CD4-positive, alpha-beta memory T cell (primary cell): ENCODE data around the gene NR2C2. TPM values are rescaled to one million over a fixed set of nuclear protein-coding genes. Genes with fewer than 3 reads are reported as not detected.
"Not testable (repeated sequence)": the region's sequence is repeated elsewhere in the genome, so short reads cannot be mapped to it uniquely, and the experiment has no call there.

Source experiments
- CTCF ChIA-PET: fragments of 350-600 bp; sonication (Branson Sonifier 250); formaldehyde crosslinking; loops from one replicate; lab custom pipeline; 2021; ENCODE audit warnings: inconsistent platforms; ENCODE audit not compliant: partially characterized antibody; lab: Charles Lee
- POLR2A ChIA-PET: fragments of 350-600 bp; sonication (Branson Sonifier 250); formaldehyde crosslinking; loops from one replicate; lab custom pipeline; 2021; ENCODE audit not compliant: partially characterized antibody; lab: Charles Lee
- DNase-seq, 5 donors: peaks; one replicate each; pipeline versions ENCODE4 v3.0.0 to v3.0.0-alpha.2; 2020 to 2022; ENCODE audit warnings: mixed read lengths in 1 of 5
- H3K27ac ChIP-seq: one replicate; pipeline ENCODE4 v1.7.0; 2013; ENCODE audit warnings: low read depth, low read length
- H3K27me3 ChIP-seq: 2 replicates; pipeline ENCODE4 v1.7.0; 2013; ENCODE audit warnings: mild to moderate bottlenecking, low read length, moderate library complexity; ENCODE audit not compliant: insufficient read depth
- H3K36me3 ChIP-seq: 2 replicates; pipeline ENCODE4 v1.7.0; 2013; ENCODE audit warnings: mild to moderate bottlenecking, low read length, moderate library complexity; ENCODE audit not compliant: insufficient read depth
- H3K4me1 ChIP-seq: 2 replicates; pipeline ENCODE4 v1.7.0; 2013; ENCODE audit warnings: mild to moderate bottlenecking, low read length, moderate library complexity; ENCODE audit not compliant: insufficient read depth
- H3K4me3 ChIP-seq, 2 donors: one replicate each; pipeline ENCODE4 v1.7.0; 2013; ENCODE audit warnings: low read length in 2 of 2, mild to moderate bottlenecking in 1 of 2
- H3K9me3 ChIP-seq, 2 donors: one replicate each; pipeline ENCODE4 v1.7.0; 2013; ENCODE audit warnings: low read length in 2 of 2, control low read depth in 1 of 2; ENCODE audit not compliant: control insufficient read depth in 1 of 2
- H3K27ac Mint-ChIP-seq, 7 donors: one replicate each; pipeline ENCODE4 v1.8.0; 2020 to 2021; ENCODE audit warnings: mixed read lengths in 7 of 7, mild to moderate bottlenecking in 6 of 7, inconsistent platforms in 3 of 7, moderate library complexity in 3 of 7
- H3K27me3 Mint-ChIP-seq, 2 donors: one replicate each; pipeline ENCODE4 v1.8.0; 2020 to 2021; ENCODE audit warnings: mixed read lengths in 2 of 2
- H3K36me3 Mint-ChIP-seq, 2 donors: one replicate each; pipeline ENCODE4 v1.8.0; 2020 to 2021; ENCODE audit warnings: mixed read lengths in 2 of 2, inconsistent platforms in 1 of 2, mild to moderate bottlenecking in 1 of 2
- H3K4me1 Mint-ChIP-seq, 4 donors: one replicate each; pipeline ENCODE4 v1.8.0; 2020 to 2021; ENCODE audit warnings: mixed read lengths in 4 of 4, mild to moderate bottlenecking in 1 of 4
- H3K4me3 Mint-ChIP-seq, 8 donors: one replicate each; pipeline ENCODE4 v1.8.0; 2020 to 2021; ENCODE audit warnings: mixed read lengths in 8 of 8, mild to moderate bottlenecking in 7 of 8, moderate library complexity in 6 of 8, inconsistent platforms in 3 of 8
- H3K9me3 Mint-ChIP-seq, 8 donors: one replicate each; pipeline ENCODE4 v1.8.0; 2020 to 2021; ENCODE audit warnings: mixed read lengths in 8 of 8, mild to moderate bottlenecking in 5 of 8, inconsistent platforms in 3 of 8, moderate library complexity in 1 of 8
- intact Hi-C: fragments of 100-400 bp; cut with micrococcal nuclease; formaldehyde crosslinking; loops from one replicate; pipeline ENCODE4 v1.15.1; 2023
- polyA plus RNA-seq, 2 donors: library from polyadenylated mRNA; unstranded; fragments of 300-500 nt; fragmentation: Illumina TruSeq; gene quantifications; one replicate each; pipeline ENCODE4 v1.2.3, GENCODE V29; 2021
- total RNA-seq, 2 experiments: library from RNA; stranded (reverse); gene quantifications; one replicate each; pipeline ENCODE4 v1.2.3, GENCODE V29; 2021

NR2C2 gene
- 100 to 1,000 TPM in 1 of 2 experiments, 10 to 100 TPM in 1; 94.3 to 103 TPM for total RNA-seq
- polyA plus RNA-seq, result 10 to 100 TPM in 1 of 2 donors, 1 to 10 TPM in 1; 5.5 to 15.5 TPM

- CTCF ChIA-PET, result interaction anchor here (0.8 to 1.6 kb wide), 5 partner anchors 19 to 1051 kb away, joined by 3 to 4 read pairs (median 3); partner anchors contain the start of gene RBSN
- POLR2A ChIA-PET, result interaction anchor here (1.0 to 1.9 kb wide), 9 partner anchors 9 to 822 kb away, joined by 3 to 20 read pairs (median 6); partner anchors contain the start of genes CAPN7, CCDC174, CHCHD4 and LSM3
- Mint-ChIP-seq H3K4me3 (peak within 1 kb of the TSS; percentile 98 to 100 (median 100)), H3K27ac (peak within 1 kb of the TSS; percentile 99 to 100 (median 100)), H3K4me1 (peaks cover 23 to 66% (median 45%) of the 10 kb centered on the region in 4 donors), H3K9me3 (peaks cover 0 to 3% (median 0%) of the 10 kb centered on the region in 8 donors), H3K36me3 (peaks cover 17 to 42% of the 10 kb centered on the region in 2 donors), H3K27me3 (no peaks in the 10 kb centered on the region)
- DNase-seq, result peak; percentile 88 to 90 (median 90)
- Histone ChIP-seq H3K36me3 (peaks cover 28% of the 10 kb centered on the region), H3K27ac (peak within 1 kb of the TSS; percentile 97), H3K4me1 (peaks cover 44% of the 10 kb centered on the region), H3K27me3 (no peaks in the 10 kb centered on the region), H3K4me3 (peak within 1 kb of the TSS; percentile 63 to 83), H3K9me3 (no peaks in the 10 kb centered on the region)
- intact Hi-C loops, result loop anchor here (1.0 to 10.0 kb wide), 6 partner anchors 296 to 1465 kb away; partner anchors contain the start of genes BTD, CCDC174, HACL1 and HDAC11
Measured at GRCh38 chr3:14947100-14947885, at the start of gene NR2C2. NR2C2 (plus strand) TSS chr3:14947583; CDS start chr3:15003915, 56,332 bp downstream.

DNA sequence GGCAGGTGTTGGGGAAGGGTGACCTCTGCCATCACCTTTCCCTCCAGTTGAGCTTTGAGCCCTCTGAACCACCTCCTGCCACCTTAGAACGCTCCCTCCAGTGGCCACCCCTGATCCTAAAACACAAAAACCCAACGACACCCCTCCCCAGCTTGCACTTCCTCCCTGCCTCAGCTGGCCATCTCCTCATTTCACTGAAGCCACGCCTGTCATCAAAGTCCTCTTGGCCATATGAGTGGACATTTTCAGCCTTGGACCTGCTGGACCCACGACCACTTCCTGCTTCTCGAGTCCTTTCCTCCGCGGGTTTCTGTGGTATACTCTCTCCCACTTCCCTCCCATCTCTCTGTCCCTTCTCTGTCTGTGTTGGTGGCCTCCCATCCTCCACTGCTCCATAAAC, 48.5 kb upstream of the NR2C2 start:
- Histone ChIP-seq H3K27ac (no peak overlapping the region), H3K9me3 (no peaks in the 10 kb centered on the region), H3K4me1 (no peaks in the 10 kb centered on the region), H3K36me3 (no peaks in the 10 kb centered on the region), H3K27me3 (no peaks in the 10 kb centered on the region), H3K4me3 (no peak overlapping the region)
- ChIA-PET POLR2A (interaction anchor here (1.2 to 4.1 kb wide), 2 partner anchors 14 to 17 kb away, joined by 3 to 18 read pairs; no protein-coding TSS in a partner anchor), CTCF (no interaction called here)
- Mint-ChIP-seq H3K9me3 (peaks cover 0 to 3% (median 0%) of the 10 kb centered on the region in 8 donors), H3K36me3 (no peaks in the 10 kb centered on the region), H3K4me3 (no peak overlapping the region), H3K27me3 (peaks cover 10 to 15% of the 10 kb centered on the region in 2 donors), H3K27ac (no peak overlapping the region), H3K4me1 (peaks cover 0 to 3% (median 0%) of the 10 kb centered on the region in 4 donors)
- DNase-seq, result no peak
- intact Hi-C loops, result no loop called here

DNA sequence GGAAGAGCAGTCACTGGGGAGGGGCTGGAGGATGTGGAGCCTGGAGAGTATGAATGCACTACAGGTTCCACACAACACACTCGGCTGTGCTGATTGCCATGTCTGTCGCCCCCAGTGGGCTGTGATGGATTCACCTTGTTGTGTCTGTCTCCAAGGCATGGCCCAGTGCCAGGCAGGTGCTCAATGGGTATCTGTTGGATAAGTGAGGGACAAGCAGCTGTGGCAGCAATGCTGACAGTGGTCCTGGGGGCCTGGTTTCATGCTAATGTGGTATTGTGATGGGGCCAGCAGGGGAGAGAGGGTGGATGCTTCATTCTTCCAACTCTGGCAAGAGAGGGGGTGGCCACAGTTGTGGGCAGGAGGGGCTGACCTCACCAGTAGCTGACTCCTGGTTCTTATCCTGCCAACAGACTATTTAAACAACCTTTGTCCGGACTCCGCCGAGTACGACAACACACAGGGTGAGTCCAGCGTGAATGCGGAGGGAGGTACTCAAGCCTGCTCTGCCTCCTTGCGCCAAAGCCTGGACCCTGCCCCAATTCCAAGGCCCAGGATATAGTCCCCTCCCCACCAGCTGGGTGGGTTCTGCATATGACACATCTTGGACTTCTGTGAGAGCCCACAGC, 47.3 kb upstream of the NR2C2 start:
- Histone ChIP-seq H3K9me3 (no peaks in the 10 kb centered on the region), H3K36me3 (no peaks in the 10 kb centered on the region), H3K27ac (no peak overlapping the region), H3K27me3 (no peaks in the 10 kb centered on the region), H3K4me1 (no peaks in the 10 kb centered on the region), H3K4me3 (no peak overlapping the region)
- CTCF ChIA-PET, result interaction anchor here (1.1 kb wide), 1 partner anchor 20 kb away, joined by 3 read pairs; no protein-coding TSS in a partner anchor
- no peak overlapping the region for H3K4me3 Mint-ChIP-seq
- peaks cover under 1 to 2% of the 10 kb centered on the region in 2 donors for H3K36me3 Mint-ChIP-seq
- H3K27ac Mint-ChIP-seq, result no peak overlapping the region
- no peak for DNase-seq
- peaks cover 0 to 3% (median 0%) of the 10 kb centered on the region in 4 donors for H3K4me1 Mint-ChIP-seq
- intact Hi-C loops, result no loop called here
- H3K9me3 Mint-ChIP-seq, result peaks cover 0 to 8% (median 3%) of the 10 kb centered on the region in 8 donors
- POLR2A ChIA-PET, result interaction anchor here (1.2 to 1.3 kb wide), 2 partner anchors 21 to 43 kb away, joined by 3 read pairs; no protein-coding TSS in a partner anchor
- peaks cover 8 to 16% of the 10 kb centered on the region in 2 donors for H3K27me3 Mint-ChIP-seq

DNA sequence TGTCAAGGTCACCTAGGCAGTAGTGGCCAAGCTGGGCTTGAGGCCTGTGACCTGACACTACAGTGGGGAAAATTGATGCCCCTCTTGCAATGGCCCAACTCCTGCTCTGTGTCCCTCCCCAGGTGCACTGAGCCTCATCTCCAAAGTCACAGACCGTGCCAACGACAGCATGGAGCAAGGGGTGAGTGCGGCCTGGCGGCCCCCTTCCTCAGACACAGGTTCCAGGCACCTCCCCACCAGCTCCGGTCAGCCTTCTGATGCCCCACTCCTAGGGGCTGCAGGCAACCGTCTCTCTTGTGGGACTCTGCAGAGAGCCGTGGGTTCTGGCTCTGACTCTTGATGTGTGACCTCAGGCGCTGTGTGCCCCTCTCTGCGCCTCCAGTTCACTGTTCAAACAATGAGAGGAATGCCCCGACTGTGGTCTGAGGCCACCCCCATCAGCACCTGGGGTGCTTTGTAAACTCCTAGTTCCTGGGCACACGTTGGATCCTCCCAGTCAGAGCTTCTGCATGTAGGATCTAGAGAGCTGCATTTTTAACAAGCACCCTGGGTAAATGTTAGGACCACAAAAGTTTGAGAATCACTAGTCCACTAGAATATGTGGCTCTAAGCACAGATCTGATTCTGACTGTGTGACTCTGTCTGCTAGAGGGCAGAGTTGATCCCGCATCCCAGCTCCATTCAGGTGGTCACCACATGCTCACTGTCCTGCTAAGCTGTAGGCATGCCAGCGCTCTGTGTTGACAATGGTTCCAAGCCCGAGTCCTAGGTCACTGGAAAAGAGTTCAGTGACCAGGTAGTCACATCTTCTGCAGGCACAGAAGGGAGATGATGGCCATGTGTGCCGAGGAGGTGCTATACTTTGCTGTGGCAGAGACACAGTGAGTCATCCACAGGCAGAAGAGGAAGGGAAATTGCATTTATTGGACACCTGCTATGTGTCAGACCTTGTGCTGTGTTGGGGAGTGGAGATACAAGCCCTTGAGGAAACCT, 46.2 kb upstream of the NR2C2 start:
- Histone ChIP-seq H3K36me3 (no peaks in the 10 kb centered on the region), H3K9me3 (no peaks in the 10 kb centered on the region), H3K27ac (no peak overlapping the region), H3K27me3 (no peaks in the 10 kb centered on the region), H3K4me1 (no peaks in the 10 kb centered on the region), H3K4me3 (no peak overlapping the region)
- ChIA-PET POLR2A (interaction anchor here (1.2 to 1.3 kb wide), 2 partner anchors 22 to 44 kb away, joined by 3 read pairs; no protein-coding TSS in a partner anchor), CTCF (interaction anchor here (0.6 to 1.1 kb wide), 2 partner anchors 19 to 140 kb away, joined by 3 read pairs; no protein-coding TSS in a partner anchor)
- intact Hi-C loops, result no loop called here
- Mint-ChIP-seq H3K27me3 (peaks cover 8 to 19% of the 10 kb centered on the region in 2 donors), H3K4me3 (no peak overlapping the region), H3K36me3 (peaks cover 1 to 9% of the 10 kb centered on the region in 2 donors), H3K9me3 (peaks cover 0 to 18% (median 10%) of the 10 kb centered on the region in 8 donors), H3K27ac (no peak overlapping the region), H3K4me1 (peaks cover 0 to 3% (median 0%) of the 10 kb centered on the region in 4 donors)
- no peak for DNase-seq

DNA sequence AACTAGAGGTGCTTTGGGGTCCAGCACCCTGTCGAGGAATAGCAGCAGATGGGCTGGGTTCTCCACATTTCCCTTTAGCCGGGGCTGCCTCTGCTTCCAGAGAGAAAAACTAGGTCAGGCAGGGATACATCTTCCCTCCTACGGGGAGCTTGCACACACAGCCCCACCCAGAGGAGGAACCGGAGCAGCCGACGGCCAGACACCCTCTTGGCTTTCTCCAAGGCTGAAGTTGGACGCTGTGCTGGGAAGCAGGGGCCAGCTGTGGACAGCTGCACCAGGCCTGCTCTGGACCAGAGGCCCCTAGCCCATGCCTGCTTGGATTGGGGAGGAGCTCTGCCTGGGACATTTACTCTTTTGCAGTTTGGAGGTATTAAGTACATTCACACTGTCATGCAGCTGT, 44.7 kb upstream of the NR2C2 start:
- Histone ChIP-seq H3K4me3 (no peak overlapping the region), H3K9me3 (no peaks in the 10 kb centered on the region), H3K4me1 (no peaks in the 10 kb centered on the region), H3K27me3 (no peaks in the 10 kb centered on the region), H3K36me3 (no peaks in the 10 kb centered on the region), H3K27ac (no peak overlapping the region)
- Mint-ChIP-seq H3K4me1 (peaks cover 0 to 3% (median 0%) of the 10 kb centered on the region in 4 donors), H3K27ac (no peak overlapping the region), H3K36me3 (peaks cover 1 to 9% of the 10 kb centered on the region in 2 donors), H3K4me3 (no peak overlapping the region), H3K27me3 (peaks cover 13 to 19% of the 10 kb centered on the region in 2 donors), H3K9me3 (peaks cover 0 to 18% (median 10%) of the 10 kb centered on the region in 8 donors)
- POLR2A ChIA-PET, result no interaction called here
- CTCF ChIA-PET, result interaction anchor here (0.9 kb wide), 1 partner anchor 11 kb away, joined by 4 read pairs; no protein-coding TSS in a partner anchor
- intact Hi-C loops, result no loop called here
- DNase-seq, result no peak

DNA sequence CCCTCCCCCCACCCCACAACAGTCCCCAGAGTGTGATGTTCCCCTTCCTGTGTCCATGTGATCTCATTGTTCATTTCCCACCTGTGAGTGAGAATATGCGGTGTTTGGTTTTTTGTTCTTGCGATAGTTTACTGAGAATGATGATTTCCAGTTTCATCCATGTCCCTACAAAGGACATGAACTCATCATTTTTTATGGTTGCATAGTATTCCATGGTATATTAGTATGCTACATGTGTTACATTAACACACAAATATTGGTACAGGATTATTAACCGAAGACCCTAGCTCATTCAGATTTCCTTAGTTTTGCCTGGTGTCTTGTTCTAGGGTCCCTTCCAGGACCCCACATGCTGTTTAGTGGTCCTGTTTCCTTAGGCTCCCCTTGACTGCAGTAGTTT, 43.9 kb upstream of the NR2C2 start:
- H3K27ac Mint-ChIP-seq, H3K36me3 ChIP-seq, DNase-seq, H3K27ac ChIP-seq, H3K9me3 ChIP-seq, H3K36me3 Mint-ChIP-seq, POLR2A ChIA-PET, H3K4me1 Mint-ChIP-seq, H3K4me3 ChIP-seq, H3K4me3 Mint-ChIP-seq, H3K4me1 ChIP-seq, intact Hi-C loops, H3K27me3 ChIP-seq: not testable (repeated sequence)
- Mint-ChIP-seq H3K27me3 (peaks cover 13 to 19% of the 10 kb centered on the region in 2 donors), H3K9me3 (peaks cover 0 to 18% (median 9%) of the 10 kb centered on the region in 8 donors)
- CTCF ChIA-PET, result interaction anchor here (1.5 kb wide), 1 partner anchor 10 kb away, joined by 3 read pairs; no protein-coding TSS in a partner anchor
